NCI-H345 treated with DMSO at 0.1 percent for 48 hours (cell line): ENCODE measurements around the gene ITM2B.

ENCODE experiments used
- DNase-seq: peaks from one replicate; lab custom pipeline; 2025; ENCODE audit not compliant: unreplicated experiment; lab: John Stamatoyannopoulos, UW

ITM2B gene

GRCh38 chr13:48303359-48304142 is 70.5 kb downstream of the ITM2B start, which contains the start of gene RB1:
Gene RB1, plus strand, starts transcription at chr13:48303751. Its CDS starts 162 bp downstream, at chr13:48303913.
- DNase-seq = peak; percentile 36

GRCh38 chr13:48304143-48304876 is 71.3 kb downstream of the ITM2B start:
- peak; percentile 8 for DNase-seq

- no peak for DNase-seq
Measured at GRCh38 chr13:48311223-48311622, 78.2 kb downstream of the ITM2B start.

- no peak for DNase-seq
Measured at GRCh38 chr13:48315969-48316650, 83.1 kb downstream of the ITM2B start.

- DNase-seq = no peak
Measured at GRCh38 chr13:48316826-48317510, 84.0 kb downstream of the ITM2B start.

- DNase-seq = no peak
Measured at GRCh38 chr13:48317511-48318376, 84.7 kb downstream of the ITM2B start.

- no peak for DNase-seq
Measured at GRCh38 chr13:48318377-48318811, 85.4 kb downstream of the ITM2B start.

GRCh38 chr13:48318821-48319511 is 86.0 kb downstream of the ITM2B start:
- no peak for DNase-seq
